Sigmoid colon (tissue), 7 donors: ENCODE results near the gene PGM5. TPM values are rescaled to one million over a fixed set of nuclear protein-coding genes. Genes with fewer than 3 reads are reported as not detected.
"Not testable (repeated sequence)": the region's sequence is repeated elsewhere in the genome, so short reads cannot be mapped to it uniquely, and the experiment has no call there.

Source experiments
- DNase-seq: peaks from one replicate; pipeline ENCODE4 v3.0.0-alpha.2; 2019
- H3K27ac ChIP-seq, 4 donors: fragments of 200-600 bp; sonication (generic); one replicate each; pipeline ENCODE4 v1.5.1; 2016 to 2019; ENCODE audit warnings: mild to moderate bottlenecking in 1 of 4
- H3K27me3 ChIP-seq, 3 donors: fragments of 200-600 bp; sonication (generic); one replicate each; pipeline ENCODE4 v1.5.1; 2019; ENCODE audit warnings: mild to moderate bottlenecking in 1 of 3
- H3K36me3 ChIP-seq, 4 donors: fragments of 200-600 bp; sonication (generic); one replicate each; pipeline ENCODE4 v1.5.1; 2016 to 2019
- H3K4me1 ChIP-seq, 4 donors: fragments of 200-600 bp; sonication (generic); one replicate each; pipeline ENCODE4 v1.5.1; 2017 to 2019
- H3K4me3 ChIP-seq, 4 donors: fragments of 200-600 bp; sonication (generic); one replicate each; pipeline ENCODE4 v1.5.1; 2017 to 2019; ENCODE audit warnings: mild to moderate bottlenecking in 2 of 4, moderate library complexity in 1 of 4
- H3K9me3 ChIP-seq, 4 donors: fragments of 200-600 bp in 3 of 4; sonication (generic) in 3 of 4; one replicate each; pipeline versions ENCODE4 v1.5.1 to v1.6.1; 2013 to 2019
- WGBS, 2 donors: extraction: QIAGEN DNeasy Blood & Tissue Kit; methylation state at CpG; one replicate each; pipeline ENCODE4 v1.1.7; 2013; 5-methylcytosine and 5-hydroxymethylcytosine counted together
- intact Hi-C: fragments of 100-400 bp; cut with DNase I; formaldehyde crosslinking; loops from one replicate; pipeline ENCODE4 v1.15.1; 2023
- polyA plus RNA-seq, 3 donors: library from polyadenylated mRNA; stranded (reverse); fragments of 200-250 nt; gene quantifications; one replicate each; pipeline ENCODE4 v1.2.3, GENCODE V29; 2013
- total RNA-seq, 4 donors: library from RNA; depleted of rRNA; stranded (reverse); fragments of >200 nt; gene quantifications; one replicate each; pipeline ENCODE4 v1.1.0, GENCODE V29; 2016
- donor health status: healthy with polysubstance abuse.
- donor health status: Bipolar disorder and iron deficiency.
- donor health status: healthy.

PGM5 gene
- total and polyA plus RNA-seq, 7 donors: 3.9 to 670 (median 547) TPM

DNA sequence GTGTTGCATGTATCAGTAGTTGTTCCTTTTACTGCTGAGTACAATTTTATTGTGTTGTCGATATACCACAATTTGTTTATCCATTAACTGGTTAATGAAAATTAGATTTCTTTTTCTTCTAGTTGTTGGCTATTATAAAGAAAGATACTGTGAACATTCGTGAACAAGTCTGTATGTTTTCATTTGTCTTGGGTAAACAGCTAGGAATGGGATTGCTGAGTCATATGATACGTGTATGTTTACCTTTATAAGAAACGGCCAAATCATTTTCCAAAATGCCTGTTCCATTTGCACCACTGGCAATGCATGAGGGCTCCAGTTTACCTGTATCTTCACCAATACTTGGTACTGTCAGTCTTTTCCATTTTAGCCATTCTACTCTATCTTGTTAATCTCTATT, 33.1 kb downstream of the PGM5 start:
- H3K27me3 ChIP-seq, H3K4me1 ChIP-seq, H3K4me3 ChIP-seq, DNase-seq, intact Hi-C loops, H3K9me3 ChIP-seq: not testable (repeated sequence)
- peaks cover 5 to 70% (median 15%) of the 10 kb centered on the region in 4 donors for H3K36me3 ChIP-seq
- 49 to 71% methylated on average over 4 of the region's 4 CpGs for WGBS, 2 donors
- peak overlapping the region in 2 of 4 donors; percentile 12 to 26 for H3K27ac ChIP-seq

- WGBS, 2 donors: 87 to 96% methylated on average over 1 of the region's 1 CpG
- H3K9me3 ChIP-seq: not testable (repeated sequence)
- peaks cover 5 to 63% (median 15%) of the 10 kb centered on the region in 4 donors for H3K36me3 ChIP-seq
These were observed 34.3 kb downstream of the PGM5 start for GRCh38 chr9:68390737-68391136.

GRCh38 chr9:68396411-68397094, 40.1 kb downstream of the PGM5 start:
- H3K4me1 ChIP-seq: peaks cover 0 to 24% (median 12%) of the 10 kb centered on the region in 4 donors
- DNase-seq, H3K4me3 ChIP-seq, H3K27me3 ChIP-seq, H3K9me3 ChIP-seq, intact Hi-C loops: not testable (repeated sequence)
- peak overlapping the region; percentile 32 to 59 (median 42) for H3K27ac ChIP-seq
- WGBS, 2 donors: 39 to 57% methylated on average over 1 of the region's 1 CpG
- peaks cover 3 to 42% (median 7%) of the 10 kb centered on the region in 4 donors for H3K36me3 ChIP-seq

More at GRCh38 chr9:68390737-68391136, 34.3 kb downstream of the PGM5 start:
- H3K4me1 ChIP-seq, H3K27me3 ChIP-seq, H3K4me3 ChIP-seq, intact Hi-C loops, DNase-seq: not testable (repeated sequence)
- peak overlapping the region in 2 of 4 donors; percentile 31 to 39 for H3K27ac ChIP-seq

GRCh38 chr9:68397095-68397423, 40.6 kb downstream of the PGM5 start:
- H3K9me3 ChIP-seq, DNase-seq, H3K27me3 ChIP-seq, H3K4me3 ChIP-seq, intact Hi-C loops: not testable (repeated sequence)
- WGBS, 2 donors: 49 to 71% methylated on average over 2 of the region's 2 CpGs
- Histone ChIP-seq H3K4me1 (peaks cover 0 to 24% (median 12%) of the 10 kb centered on the region in 4 donors), H3K27ac (peak overlapping the region in 3 of 4 donors; percentile 35 to 59 (median 49)), H3K36me3 (peaks cover 0 to 37% (median 3%) of the 10 kb centered on the region in 4 donors)

DNA sequence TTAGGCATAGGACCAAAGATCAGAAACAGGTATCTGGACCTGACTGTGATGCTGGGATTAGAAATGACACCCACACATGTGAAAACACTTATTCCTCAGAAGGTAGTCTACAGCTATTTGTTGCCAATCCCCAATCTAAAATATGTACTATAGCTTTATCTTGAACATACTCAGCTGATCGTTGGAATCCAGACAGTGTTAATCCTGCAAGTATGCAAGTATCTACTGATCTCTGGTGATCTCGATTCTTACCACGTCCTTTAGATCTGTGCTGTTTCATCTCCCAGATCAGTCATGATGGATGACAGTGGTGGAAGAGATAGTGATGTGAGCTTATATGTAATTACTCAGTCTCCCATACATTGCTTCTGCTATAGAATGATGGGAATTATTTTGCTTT, 41.4 kb downstream of the PGM5 start:
- DNase-seq, H3K9me3 ChIP-seq, H3K27me3 ChIP-seq, H3K4me3 ChIP-seq, intact Hi-C loops: not testable (repeated sequence)
- WGBS, 2 donors: 75 to 80% methylated on average over 3 of the region's 3 CpGs
- peaks cover 0 to 24% (median 12%) of the 10 kb centered on the region in 4 donors for H3K4me1 ChIP-seq
- H3K36me3 ChIP-seq: peaks cover 0 to 29% (median 0%) of the 10 kb centered on the region in 4 donors
- H3K27ac ChIP-seq: peak overlapping the region in 1 of 4 donors; percentile 18

DNA sequence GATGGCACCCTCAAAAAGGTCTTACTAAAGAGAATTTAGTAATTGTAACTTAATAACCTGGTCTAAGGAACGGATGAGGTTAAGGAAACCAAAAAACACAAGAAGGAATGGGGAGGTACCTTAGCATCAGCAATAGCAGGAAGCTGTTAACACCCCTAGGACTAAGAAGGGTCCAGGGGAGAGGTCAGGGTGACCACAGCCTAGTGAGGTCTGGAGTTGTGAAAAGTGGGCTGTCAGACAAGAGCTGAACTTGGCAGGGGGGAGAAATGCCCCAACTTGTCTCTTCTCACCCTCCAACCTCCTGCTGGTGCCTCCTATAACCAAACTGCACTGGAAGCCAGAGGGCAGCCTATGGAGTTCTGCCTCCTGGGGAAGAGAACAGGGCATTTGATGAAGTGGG, 41.9 kb downstream of the PGM5 start:
- DNase-seq, H3K4me3 ChIP-seq, H3K9me3 ChIP-seq, intact Hi-C loops, H3K27me3 ChIP-seq: not testable (repeated sequence)
- Histone ChIP-seq H3K36me3 (peaks cover 0 to 26% (median 0%) of the 10 kb centered on the region in 4 donors), H3K27ac (peak overlapping the region in 3 of 4 donors; percentile 18 to 33 (median 25)), H3K4me1 (peaks cover 0 to 24% (median 12%) of the 10 kb centered on the region in 4 donors)
- WGBS, 2 donors: 69 to 94% methylated on average over 1 of the region's 1 CpG

- WGBS, 2 donors: 81 to 87% methylated on average over 3 of the region's 3 CpGs
- intact Hi-C loops: not testable (repeated sequence)
These were observed 48.2 kb downstream of the PGM5 start for GRCh38 chr9:68404421-68405185.

DNA sequence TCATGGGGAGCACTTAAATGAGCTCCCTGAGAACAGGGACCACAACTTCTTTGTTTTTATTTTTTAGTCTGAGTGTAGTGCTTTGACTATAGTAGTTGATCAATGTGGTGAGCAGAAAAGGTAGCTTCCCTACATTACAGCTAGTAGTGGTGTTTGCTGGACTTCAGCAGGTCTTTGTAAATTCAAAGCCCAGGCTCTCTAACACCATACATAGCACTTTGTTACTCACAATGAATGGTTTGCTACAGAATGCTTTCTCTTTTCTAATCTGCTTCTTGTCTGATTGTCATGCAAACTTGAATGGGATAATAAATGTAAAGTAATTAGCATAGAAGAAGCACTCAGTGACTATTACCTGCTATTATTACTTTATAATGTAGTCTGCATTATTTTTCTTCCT, 55.5 kb downstream of the PGM5 start:
- peak overlapping the region in 2 of 4 donors; percentile 18 to 32 for H3K27ac ChIP-seq
- H3K4me1 ChIP-seq: peaks cover 0 to 22% (median 5%) of the 10 kb centered on the region in 4 donors
- DNase-seq, H3K27me3 ChIP-seq, H3K4me3 ChIP-seq, H3K9me3 ChIP-seq, intact Hi-C loops: not testable (repeated sequence)
- H3K36me3 ChIP-seq: peaks cover 0 to 26% (median 2%) of the 10 kb centered on the region in 4 donors

More at GRCh38 chr9:68404421-68405185, 48.2 kb downstream of the PGM5 start:
- Histone ChIP-seq H3K27ac (peak overlapping the region in 1 of 4 donors; percentile 31), H3K4me1 (peaks cover 0 to 19% (median 0%) of the 10 kb centered on the region in 4 donors), H3K36me3 (peaks cover 0 to 30% (median 2%) of the 10 kb centered on the region in 4 donors)
- H3K27me3 ChIP-seq, H3K9me3 ChIP-seq, DNase-seq, H3K4me3 ChIP-seq: not testable (repeated sequence)

DNA sequence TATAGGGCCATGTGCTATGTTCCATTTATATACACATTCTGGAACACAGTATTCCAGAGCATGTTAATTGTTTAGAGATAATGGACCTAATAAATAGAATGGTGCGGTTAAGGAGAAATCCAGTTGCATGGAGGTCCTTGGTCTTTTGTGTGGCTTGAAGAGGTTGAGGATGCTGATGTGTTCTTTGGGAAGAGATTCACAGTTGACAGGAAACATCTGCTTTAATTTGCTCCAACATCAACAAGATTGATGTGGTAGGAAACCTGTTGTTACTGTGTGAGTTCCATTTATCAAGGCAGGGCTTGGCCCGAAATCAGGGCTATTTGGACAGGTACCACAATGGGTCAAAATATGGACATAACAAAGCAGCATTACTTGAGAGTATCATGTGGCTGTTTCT, 56.3 kb downstream of the PGM5 start:
- H3K9me3 ChIP-seq, H3K4me3 ChIP-seq, H3K27me3 ChIP-seq, DNase-seq, intact Hi-C loops: not testable (repeated sequence)
- Histone ChIP-seq H3K27ac (peak overlapping the region; percentile 12 to 42 (median 30)), H3K36me3 (peaks cover 0 to 25% (median 3%) of the 10 kb centered on the region in 4 donors), H3K4me1 (peaks cover 0 to 31% (median 13%) of the 10 kb centered on the region in 4 donors)
- WGBS, 2 donors: 79 to 86% methylated on average over 2 of the region's 2 CpGs

GRCh38 chr9:68415065-68415464, 58.7 kb downstream of the PGM5 start:
- WGBS, 2 donors: 93 to 95% methylated on average over 1 of the region's 1 CpG
- H3K9me3 ChIP-seq, H3K27me3 ChIP-seq, DNase-seq, intact Hi-C loops, H3K4me3 ChIP-seq: not testable (repeated sequence)
- H3K27ac ChIP-seq: peak overlapping the region in 1 of 4 donors; percentile 6
- peaks cover 0 to 20% (median 3%) of the 10 kb centered on the region in 4 donors for H3K36me3 ChIP-seq
- peaks cover 0 to 54% (median 32%) of the 10 kb centered on the region in 4 donors for H3K4me1 ChIP-seq
